Adrenal gland (tissue), 5 donors: ENCODE results near the gene FYN.

Experiments
- POLR2A ChIP-seq, 2 donors: fragments of 450-650 bp; IDR thresholded peaks; one replicate each; pipeline ENCODE4 v1.6.1; 2017; ENCODE audit warnings: antibody characterized with exemption in 2 of 2, mild to moderate bottlenecking in 2 of 2, moderate library complexity in 1 of 2
- TF ChIP-seq, protein P1 (sequence below), 6 experiments: fragments of 450-650 bp in 4 of 6; fragments of 200-600 bp in 2 of 6; sonication (generic) in 1 of 6; IDR thresholded peaks; 1 replicate in 5 of 6; 2 replicates in 1 of 6; pipeline versions ENCODE4 v1.5.1 to v1.8.0; 2016 to 2021; ENCODE audit warnings: antibody characterized with exemption in 6 of 6, mild to moderate bottlenecking in 2 of 6, moderate library complexity in 1 of 6
- donor health status: DM: no; HTN: no; CAD: no.

DNA sequence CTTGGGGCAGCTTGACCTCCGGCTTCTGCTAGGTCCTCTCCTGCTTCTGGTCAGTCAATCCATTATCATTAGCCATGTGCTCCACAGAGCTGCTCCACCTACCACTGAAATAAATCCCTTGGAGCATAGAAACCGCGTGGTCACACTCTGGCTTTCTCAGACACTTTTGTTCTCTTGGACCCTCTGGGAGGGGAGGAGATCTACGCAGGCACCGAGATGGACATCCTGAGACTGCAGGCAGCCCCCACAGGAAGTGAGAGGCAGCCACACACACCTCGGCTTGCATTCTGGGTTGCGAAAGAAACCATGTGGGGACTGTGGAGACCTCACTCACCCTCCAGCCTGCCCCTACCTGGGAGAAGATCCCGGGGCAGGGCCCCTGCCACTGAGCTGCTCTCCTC lies 79.5 kb downstream of the FYN start:
- no peak for TF ChIP-seq POLR2A (IDR thresholded peaks at IDR 0.05)
- TF ChIP-seq, protein P1, sequence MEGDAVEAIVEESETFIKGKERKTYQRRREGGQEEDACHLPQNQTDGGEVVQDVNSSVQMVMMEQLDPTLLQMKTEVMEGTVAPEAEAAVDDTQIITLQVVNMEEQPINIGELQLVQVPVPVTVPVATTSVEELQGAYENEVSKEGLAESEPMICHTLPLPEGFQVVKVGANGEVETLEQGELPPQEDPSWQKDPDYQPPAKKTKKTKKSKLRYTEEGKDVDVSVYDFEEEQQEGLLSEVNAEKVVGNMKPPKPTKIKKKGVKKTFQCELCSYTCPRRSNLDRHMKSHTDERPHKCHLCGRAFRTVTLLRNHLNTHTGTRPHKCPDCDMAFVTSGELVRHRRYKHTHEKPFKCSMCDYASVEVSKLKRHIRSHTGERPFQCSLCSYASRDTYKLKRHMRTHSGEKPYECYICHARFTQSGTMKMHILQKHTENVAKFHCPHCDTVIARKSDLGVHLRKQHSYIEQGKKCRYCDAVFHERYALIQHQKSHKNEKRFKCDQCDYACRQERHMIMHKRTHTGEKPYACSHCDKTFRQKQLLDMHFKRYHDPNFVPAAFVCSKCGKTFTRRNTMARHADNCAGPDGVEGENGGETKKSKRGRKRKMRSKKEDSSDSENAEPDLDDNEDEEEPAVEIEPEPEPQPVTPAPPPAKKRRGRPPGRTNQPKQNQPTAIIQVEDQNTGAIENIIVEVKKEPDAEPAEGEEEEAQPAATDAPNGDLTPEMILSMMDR (IDR thresholded peaks at IDR 0.05) = no peak
